T-helper 1 cell treated with Interleukin-12 subunit alpha and Interleukin-12 subunit beta and Interleukin-4 antibody, amounts not matched to agents 30 ng/mL and 1 ng/mL, for 36 hours (primary cell): ENCODE data around the gene TBC1D22B. TPM values are rescaled to one million over a fixed set of nuclear protein-coding genes. Genes with fewer than 3 reads are reported as not detected.
"Not testable (repeated sequence)": the region's sequence is repeated elsewhere in the genome, so short reads cannot be mapped to it uniquely, and the experiment has no call there.

Experiments used
- intact Hi-C: fragments of 100-400 bp; cut with micrococcal nuclease; formaldehyde crosslinking; loops from one replicate; pipeline ENCODE4 v1.15.1; 2024
- total RNA-seq: library from RNA; stranded (reverse); gene quantifications from 2 replicates; pipeline ENCODE4 v1.2.3, GENCODE V29; 2022

Gene TBC1D22B
- total RNA-seq, 1 donor from 2014 or later = 26.8 TPM

GRCh38 chr6:37299990-37300389 is 42.4 kb downstream of the TBC1D22B start:
- intact Hi-C loops = no loop called here

DNA sequence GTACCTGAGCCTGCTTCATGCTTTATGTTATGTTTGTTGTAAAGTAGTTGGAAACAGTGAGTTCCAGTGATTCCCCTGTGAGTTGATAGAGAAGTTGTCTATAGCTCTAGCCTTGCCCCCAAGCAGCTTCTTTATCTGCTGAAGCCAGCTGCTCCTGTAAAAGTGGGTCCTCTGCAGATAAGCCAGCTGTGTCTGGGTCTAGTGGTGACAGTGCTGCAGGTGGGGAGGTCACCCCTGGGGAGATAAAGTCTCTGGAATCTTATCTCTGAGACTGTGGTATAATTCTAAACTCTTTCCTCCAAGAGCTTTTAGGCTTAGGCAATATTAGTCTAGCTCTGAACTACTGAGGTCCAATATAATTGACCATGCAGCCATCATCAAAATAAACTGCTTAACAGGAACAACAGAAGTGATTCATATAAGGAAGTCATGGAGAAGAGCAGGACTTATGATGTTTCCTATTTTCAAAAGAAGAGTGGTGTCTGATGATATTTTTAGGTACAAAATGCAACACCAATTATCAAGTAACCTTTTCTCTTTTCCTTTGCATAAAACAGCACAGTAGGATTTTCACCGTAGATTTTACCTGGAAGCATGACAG is 44.6 kb downstream of the TBC1D22B start:
- intact Hi-C loops = no loop called here

DNA sequence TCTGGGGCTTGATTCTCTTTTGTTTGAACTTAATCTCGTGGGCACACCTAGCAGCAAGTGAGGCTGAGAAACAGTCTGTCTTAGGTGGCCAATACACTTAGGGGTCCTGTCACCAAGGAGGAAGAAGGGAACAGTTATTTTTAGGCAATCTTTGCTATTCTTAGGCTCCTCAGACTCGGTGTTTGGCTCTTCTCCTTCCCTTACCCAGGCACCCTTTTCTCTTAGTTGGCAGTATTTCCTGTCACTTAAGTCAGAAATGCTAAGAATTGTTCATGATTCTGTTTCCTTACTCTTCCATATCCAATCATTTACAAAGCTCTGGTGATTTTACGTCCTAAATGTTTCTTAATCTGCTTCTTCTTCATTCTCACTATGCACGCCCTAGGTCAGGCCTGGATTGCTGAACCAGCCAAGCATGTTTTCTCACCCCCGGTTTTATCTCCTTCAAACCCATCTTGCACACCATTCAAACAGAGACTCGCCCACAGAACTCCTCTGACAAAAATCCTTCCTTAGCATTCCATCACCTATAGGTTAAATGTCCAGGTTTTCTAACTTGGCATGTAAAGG is 45.6 kb downstream of the TBC1D22B start:
- intact Hi-C loops = no loop called here

GRCh38 chr6:37303891-37304503 is 46.4 kb downstream of the TBC1D22B start:
- intact Hi-C loops = loop anchor here (1.0 kb wide), 1 partner anchor 286 kb away; no protein-coding TSS in a partner anchor

GRCh38 chr6:37304766-37305165 is 47.2 kb downstream of the TBC1D22B start:
- intact Hi-C loops = loop anchor here (1.0 kb wide), 1 partner anchor 286 kb away; no protein-coding TSS in a partner anchor

GRCh38 chr6:37305841-37306425 is 48.4 kb downstream of the TBC1D22B start:
- intact Hi-C loops = no loop called here

- intact Hi-C loops = no loop called here
These were observed 49.2 kb downstream of the TBC1D22B start for GRCh38 chr6:37306624-37307222.

- intact Hi-C loops = not testable (repeated sequence)
These were observed 49.9 kb downstream of the TBC1D22B start for GRCh38 chr6:37307484-37307883.

DNA sequence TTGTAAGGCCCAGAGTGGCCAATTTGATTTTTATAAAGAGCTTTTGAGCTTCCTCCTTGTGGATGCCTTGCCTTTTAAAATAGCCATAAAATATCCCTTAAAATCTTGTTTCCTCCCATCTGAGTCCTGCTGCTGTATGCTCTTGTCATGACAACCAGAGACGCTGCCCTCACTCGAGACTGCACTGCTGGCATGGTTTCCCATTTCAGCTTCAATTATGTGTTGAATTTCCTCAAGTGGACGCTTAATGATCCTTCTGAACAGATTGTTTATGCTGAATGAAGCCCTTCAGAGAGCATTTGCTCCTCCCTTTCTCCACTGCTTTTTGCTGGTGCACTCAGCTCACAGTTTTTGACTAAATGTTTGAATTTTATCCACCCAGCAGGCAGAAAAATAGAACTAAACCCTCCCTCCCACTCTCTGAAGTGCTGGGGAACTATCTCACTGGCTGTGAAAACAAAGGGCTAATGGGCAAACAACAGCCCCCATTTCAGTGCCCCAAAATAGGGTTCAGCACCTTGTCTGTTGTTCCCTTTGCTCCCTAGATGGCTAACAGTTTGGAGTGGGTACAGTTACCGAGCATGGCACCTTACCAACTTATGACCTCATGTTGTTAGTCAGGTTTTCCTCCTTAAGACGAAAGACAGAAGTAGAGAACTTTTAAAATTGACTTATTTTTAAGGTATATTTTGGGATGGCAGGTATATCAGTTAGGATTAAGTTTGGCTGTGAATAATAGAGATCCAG is 50.7 kb downstream of the TBC1D22B start:
- intact Hi-C loops = no loop called here

DNA sequence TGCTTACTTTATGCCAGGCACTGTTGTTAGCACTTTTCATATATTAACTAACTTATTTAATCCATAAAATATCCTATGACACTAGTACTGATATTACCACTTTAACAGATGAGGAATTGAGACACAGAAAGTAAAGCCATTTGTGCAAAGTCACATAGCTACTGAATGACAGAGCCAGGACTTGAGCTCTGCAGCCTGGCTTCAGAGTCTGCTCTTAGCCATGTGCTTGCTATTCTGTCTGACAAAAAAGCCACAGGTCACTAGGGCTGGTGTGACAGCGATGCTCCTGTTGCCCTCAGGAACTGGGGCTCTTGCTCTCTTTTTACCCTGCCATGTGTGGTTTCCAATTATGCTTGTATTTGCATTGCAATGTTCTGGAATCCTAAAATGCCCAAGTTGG is 51.5 kb downstream of the TBC1D22B start:
- intact Hi-C loops = no loop called here

DNA sequence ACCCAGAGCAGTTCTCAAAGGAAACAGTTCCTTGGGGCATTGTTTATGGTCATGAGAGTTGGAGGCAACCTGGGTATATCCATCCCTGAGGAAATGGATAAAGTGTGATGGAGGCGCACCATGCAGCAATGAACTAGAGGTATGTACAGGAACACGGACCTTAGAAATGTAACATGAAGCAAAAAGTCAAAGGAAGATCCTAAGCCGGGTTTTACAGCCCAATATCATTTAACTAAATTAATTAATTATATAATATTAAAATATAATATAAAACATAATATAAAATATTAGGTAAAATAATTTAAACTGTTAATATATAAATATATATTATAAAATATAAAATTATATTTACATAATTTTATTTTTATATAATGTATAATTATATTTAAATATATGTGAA is 52.1 kb downstream of the TBC1D22B start:
- intact Hi-C loops = no loop called here

GRCh38 chr6:37310966-37311365 is 53.4 kb downstream of the TBC1D22B start:
- intact Hi-C loops = no loop called here

DNA sequence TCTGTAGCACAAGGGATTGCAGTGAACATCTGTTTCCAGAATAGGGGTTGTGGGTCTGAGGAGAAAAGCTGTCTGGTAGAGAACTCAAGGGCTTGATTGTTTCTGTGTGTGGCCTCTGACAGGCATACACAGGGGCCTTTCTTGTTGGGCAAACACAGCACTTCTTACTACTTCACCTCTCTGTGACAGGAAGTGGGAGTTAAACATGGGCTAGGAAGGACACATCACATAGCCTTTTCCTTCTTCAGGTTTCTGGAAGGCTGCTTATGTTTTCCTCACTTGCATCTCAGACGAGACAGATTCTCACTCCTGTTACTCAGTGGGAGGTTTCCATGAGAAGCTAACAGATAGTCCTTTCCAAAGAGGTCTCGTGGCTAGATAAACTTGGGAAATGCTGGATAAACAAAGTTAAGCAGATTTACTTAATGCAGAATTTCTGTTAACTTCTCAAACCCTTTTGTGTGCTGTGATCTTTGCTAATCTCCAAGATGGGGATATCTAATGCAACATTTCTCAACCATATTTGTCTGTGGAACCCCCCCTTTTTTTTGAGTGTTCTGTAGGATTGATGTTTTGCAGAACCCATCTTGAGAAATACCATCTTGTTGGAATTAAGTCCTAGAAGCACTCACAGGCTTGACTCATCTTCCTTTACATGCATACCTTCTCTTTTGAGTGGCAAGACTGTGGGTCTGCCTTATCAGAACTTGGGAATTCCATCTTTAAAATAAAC is 54.3 kb downstream of the TBC1D22B start:
- intact Hi-C loops = no loop called here

- intact Hi-C loops = loop anchor here (2.0 kb wide), 1 partner anchor 91 kb away; no protein-coding TSS in a partner anchor
These were observed 56.3 kb downstream of the TBC1D22B start for GRCh38 chr6:37313723-37314486.

DNA sequence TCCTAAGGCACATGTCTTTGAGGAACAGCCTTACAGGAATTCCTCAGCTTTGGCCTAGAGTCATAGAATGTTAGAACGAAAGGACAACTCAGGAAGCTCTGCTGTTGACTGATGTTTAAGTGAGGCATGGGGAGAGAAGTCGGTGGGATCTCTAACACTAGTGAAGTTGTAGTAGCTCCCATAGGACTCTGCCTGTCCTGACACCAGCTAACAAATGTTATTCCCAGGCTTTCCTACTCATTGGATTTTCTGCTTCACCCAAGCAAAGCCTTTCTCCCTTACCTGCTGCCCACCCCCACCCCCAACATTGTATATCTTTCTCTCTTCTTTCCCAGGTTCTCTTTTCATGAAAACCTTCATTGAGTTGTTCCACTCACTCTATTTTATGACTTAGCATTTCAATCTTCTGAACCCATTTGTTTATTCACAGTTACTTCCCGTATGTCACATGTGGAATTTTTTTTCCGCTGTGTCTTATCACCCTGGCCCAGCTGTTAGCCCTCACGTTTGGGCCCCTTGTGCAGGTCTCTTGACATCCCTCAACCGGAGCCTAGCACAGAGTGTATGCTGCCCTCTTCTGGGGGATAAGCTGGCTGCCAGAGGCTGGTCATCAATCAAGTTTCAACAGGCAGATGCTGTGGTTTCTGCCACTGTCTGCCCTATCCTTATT is 57.0 kb downstream of the TBC1D22B start:
- intact Hi-C loops = loop anchor here (1.0 to 2.0 kb wide), 4 partner anchors 92 to 548 kb away; no protein-coding TSS in a partner anchor

GRCh38 chr6:37315157-37315515 is 57.6 kb downstream of the TBC1D22B start:
- intact Hi-C loops = loop anchor here (1.0 to 2.0 kb wide), 4 partner anchors 92 to 549 kb away; no protein-coding TSS in a partner anchor

- intact Hi-C loops = no loop called here
These were observed 58.5 kb downstream of the TBC1D22B start for GRCh38 chr6:37316071-37316470.

- intact Hi-C loops = no loop called here
These were observed 59.9 kb downstream of the TBC1D22B start for GRCh38 chr6:37317312-37318038.
